Adrenal gland (tissue), 12 donors: ENCODE data around the gene COX19. TPM values are rescaled to one million over a fixed set of nuclear protein-coding genes. Genes with fewer than 3 reads are reported as not detected.
"Not testable (repeated sequence)": the region's sequence is repeated elsewhere in the genome, so short reads cannot be mapped to it uniquely, and the experiment has no call there.

Experiments used
- DNase-seq, 7 donors: peaks; one replicate each; pipeline ENCODE4 v3.0.0-alpha.2; 2019 to 2020
- H3K27ac ChIP-seq, 5 donors: fragments of 200-600 bp; sonication (generic) in 4 of 5; 1 replicate in 3 of 5; 2 replicates in 2 of 5; pipeline versions ENCODE4 v1.5.1 to v1.8.0; 2016 to 2020; ENCODE audit warnings: mild to moderate bottlenecking in 1 of 5
- H3K27me3 ChIP-seq: fragments of 200-600 bp; 2 replicates; pipeline ENCODE4 v1.8.0; 2021
- H3K36me3 ChIP-seq, 2 donors: fragments of 200-600 bp; replicated peaks in 1 of 2; 1 replicate in 1 of 2; 2 replicates in 1 of 2; pipeline versions ENCODE4 v1.5.1 to v1.8.0; 2018 to 2022
- H3K4me1 ChIP-seq, 2 donors: fragments of 200-600 bp; replicated peaks in 1 of 2; 1 replicate in 1 of 2; 2 replicates in 1 of 2; pipeline versions ENCODE4 v1.5.1 to v1.8.0; 2018 to 2021
- H3K4me3 ChIP-seq, 4 donors: fragments of 200-600 bp; sonication (generic) in 3 of 4; one replicate each; pipeline ENCODE4 v1.5.1; 2016 to 2018
- H3K9me3 ChIP-seq, 3 donors: fragments of 200-600 bp; sonication (generic) in 1 of 3; replicated peaks in 1 of 3; 1 replicate in 2 of 3; 2 replicates in 1 of 3; pipeline versions ENCODE4 v1.5.1 to v1.8.0; 2016 to 2021
- POLR2A ChIP-seq, 2 donors: fragments of 450-650 bp; IDR thresholded peaks; one replicate each; pipeline ENCODE4 v1.6.1; 2017; ENCODE audit warnings: antibody characterized with exemption in 2 of 2, mild to moderate bottlenecking in 2 of 2, moderate library complexity in 1 of 2
- WGBS, 4 donors: extraction: QIAGEN DNeasy Blood & Tissue Kit in 2 of 4; methylation state at CpG; one replicate each; pipeline versions ENCODE4 v1.1.5 to v1.1.7; 2013 to 2017; 5-methylcytosine and 5-hydroxymethylcytosine counted together
- intact Hi-C, 2 donors: fragments of 100-400 bp; cut with DNase I; formaldehyde crosslinking; loops; one replicate each; pipeline versions ENCODE4 v1.14.1 to v1.15.0; 2022 to 2023
- polyA plus RNA-seq, 3 donors: library from polyadenylated mRNA; stranded (reverse); fragments of 200-250 nt in 2 of 3; fragments of 350-450 nt in 1 of 3; fragmentation: Illumina TruSeq in 1 of 3; extraction: RNeasy Lipid Tissue Mini Kit (QIAGEN cat#74804) in 1 of 3; gene quantifications; one replicate each; pipeline ENCODE4 v1.2.3, GENCODE V29; 2013 to 2014
- total RNA-seq, 9 donors: library from RNA; depleted of rRNA in 4 of 9; stranded (reverse); fragments of >200 nt in 4 of 9; fragments of 120-200 nt in 1 of 9; fragmentation: NEBNext Ultra II Directional in 1 of 9; extraction: Animal tissue kit (Norgen Biotek cat#: 25700) in 1 of 9; gene quantifications; one replicate each; pipeline versions ENCODE4 v1.1.0 to v1.2.4, GENCODE V29; 2013 to 2023
- TF ChIP-seq, protein P1 (sequence below), 6 experiments: fragments of 450-650 bp in 4 of 6; fragments of 200-600 bp in 2 of 6; sonication (generic) in 1 of 6; IDR thresholded peaks; 1 replicate in 5 of 6; 2 replicates in 1 of 6; pipeline versions ENCODE4 v1.5.1 to v1.8.0; 2016 to 2021; ENCODE audit warnings: antibody characterized with exemption in 6 of 6, mild to moderate bottlenecking in 2 of 6, moderate library complexity in 1 of 6
- donor health status: healthy with polysubstance abuse.
- donor health status: Bipolar disorder and iron deficiency.
- donor health status: DM: yes; HTN: yes; CAD: no.
- donor health status: DM: no; HTN: no; CAD: no.
- donor health status: DM: no; HTN: no; CAD: no.
- donor health status: DM: yes; HTN: yes; CAD: no.

COX19 gene
- total and polyA plus RNA-seq, 12 donors: 9.1 to 32.4 (median 18.9) TPM

GRCh38 chr7:1004018-1004852 lies 28.9 kb upstream of the COX19 start:
- no peak for DNase-seq
- H3K4me3 ChIP-seq: no peak overlapping the region
- 68 to 84% (median 73%) methylated on average over 17 to 32 of the region's 32 CpGs for whole genome bisulfite sequencing, 4 donors
- no peaks in the 10 kb centered on the region for H3K27me3 ChIP-seq
- intact Hi-C loops: no loop called here
- peaks cover 0 to 4% of the 10 kb centered on the region in 2 donors for H3K4me1 ChIP-seq
- H3K27ac ChIP-seq: no peak overlapping the region
- H3K36me3 ChIP-seq: no peaks in the 10 kb centered on the region
- no peak for TF ChIP-seq POLR2A (IDR thresholded peaks at IDR 0.05)
- TF ChIP-seq, protein P1, sequence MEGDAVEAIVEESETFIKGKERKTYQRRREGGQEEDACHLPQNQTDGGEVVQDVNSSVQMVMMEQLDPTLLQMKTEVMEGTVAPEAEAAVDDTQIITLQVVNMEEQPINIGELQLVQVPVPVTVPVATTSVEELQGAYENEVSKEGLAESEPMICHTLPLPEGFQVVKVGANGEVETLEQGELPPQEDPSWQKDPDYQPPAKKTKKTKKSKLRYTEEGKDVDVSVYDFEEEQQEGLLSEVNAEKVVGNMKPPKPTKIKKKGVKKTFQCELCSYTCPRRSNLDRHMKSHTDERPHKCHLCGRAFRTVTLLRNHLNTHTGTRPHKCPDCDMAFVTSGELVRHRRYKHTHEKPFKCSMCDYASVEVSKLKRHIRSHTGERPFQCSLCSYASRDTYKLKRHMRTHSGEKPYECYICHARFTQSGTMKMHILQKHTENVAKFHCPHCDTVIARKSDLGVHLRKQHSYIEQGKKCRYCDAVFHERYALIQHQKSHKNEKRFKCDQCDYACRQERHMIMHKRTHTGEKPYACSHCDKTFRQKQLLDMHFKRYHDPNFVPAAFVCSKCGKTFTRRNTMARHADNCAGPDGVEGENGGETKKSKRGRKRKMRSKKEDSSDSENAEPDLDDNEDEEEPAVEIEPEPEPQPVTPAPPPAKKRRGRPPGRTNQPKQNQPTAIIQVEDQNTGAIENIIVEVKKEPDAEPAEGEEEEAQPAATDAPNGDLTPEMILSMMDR (IDR thresholded peaks at IDR 0.05): no peak
- no peaks in the 10 kb centered on the region for H3K9me3 ChIP-seq

DNA sequence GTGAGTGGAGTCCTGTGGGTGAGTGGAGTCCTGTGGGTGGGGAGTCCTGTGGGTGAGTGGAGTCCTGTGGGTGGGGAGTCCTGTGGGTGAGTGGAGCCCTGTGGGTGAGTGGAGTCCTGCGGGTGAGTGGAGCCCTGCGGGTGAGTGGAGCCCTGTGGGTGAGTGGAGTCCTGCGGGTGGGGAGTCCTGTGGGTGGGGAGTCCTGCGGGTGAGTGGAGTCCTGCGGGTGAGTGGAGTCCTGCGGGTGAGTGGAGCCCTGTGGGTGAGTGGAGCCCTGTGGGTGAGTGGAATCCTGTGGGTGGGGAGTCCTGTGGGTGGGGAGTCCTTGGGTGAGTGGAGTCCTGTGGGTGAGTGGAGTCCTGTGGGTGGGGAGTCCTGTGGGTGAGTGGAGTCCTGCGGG lies 27.1 kb upstream of the COX19 start:
- H3K27ac ChIP-seq, DNase-seq, H3K4me3 ChIP-seq, H3K9me3 ChIP-seq, H3K36me3 ChIP-seq, H3K4me1 ChIP-seq, intact Hi-C loops, H3K27me3 ChIP-seq: not testable (repeated sequence)
- 89 to 100% (median 93%) methylated on average over 1 to 7 of the region's 7 CpGs; no CpG with 5 or more reads in 1 of the 4 donors for WGBS, 4 donors

- H3K27ac ChIP-seq, H3K36me3 ChIP-seq, H3K4me1 ChIP-seq, H3K27me3 ChIP-seq, DNase-seq, intact Hi-C loops, H3K9me3 ChIP-seq, H3K4me3 ChIP-seq: not testable (repeated sequence)
- 88 to 98% (median 91%) methylated on average over 3 to 4 of the region's 4 CpGs for WGBS, 4 donors
Measured at GRCh38 chr7:1002026-1002425, 26.7 kb upstream of the COX19 start.

- H3K27me3 ChIP-seq, H3K9me3 ChIP-seq, H3K4me3 ChIP-seq, DNase-seq, H3K4me1 ChIP-seq, intact Hi-C loops, H3K27ac ChIP-seq, H3K36me3 ChIP-seq: not testable (repeated sequence)
- 83 to 97% (median 92%) methylated on average over 5 to 14 of the region's 14 CpGs for WGBS, 4 donors
Measured at GRCh38 chr7:1001069-1001770, 25.9 kb upstream of the COX19 start.

GRCh38 chr7:999941-1000935 lies 24.9 kb upstream of the COX19 start:
- 89 to 90% (median 90%) methylated on average over 17 to 52 of the region's 52 CpGs for WGBS, 4 donors
- Histone ChIP-seq H3K4me1 (peaks cover 0 to 4% of the 10 kb centered on the region in 2 donors), H3K27ac (no peak overlapping the region), H3K4me3 (no peak overlapping the region), H3K36me3 (peaks cover 0 to 3% of the 10 kb centered on the region in 2 donors), H3K27me3 (no peaks in the 10 kb centered on the region), H3K9me3 (no peaks in the 10 kb centered on the region)
- TF ChIP-seq, protein P1 (IDR thresholded peaks at IDR 0.05): no peak
- TF ChIP-seq POLR2A (IDR thresholded peaks at IDR 0.05): no peak
- intact Hi-C loops: loop anchor here in 1 of 2 donors (10.0 kb wide), 1 partner anchor 175 kb away; no protein-coding TSS in a partner anchor
- no peak for DNase-seq
